GM20431 (cell line): ENCODE results near the gene D2HGDH.

Source experiments
- in situ Hi-C: fragments of 300-500 bp; cut with MseI, MboI; formaldehyde crosslinking; loops from one replicate; pipeline ENCODE4 v1.15.0; 2020; ENCODE audit warnings: low sequenced_read_pairs; ENCODE audit not compliant: unreplicated experiment

Gene D2HGDH

GRCh38 chr2:241767464-241768250 lies 33.2 kb downstream of the D2HGDH start:
- in situ Hi-C loops = no loop called here

GRCh38 chr2:241768251-241768711 lies 33.9 kb downstream of the D2HGDH start:
- in situ Hi-C loops = no loop called here

- in situ Hi-C loops = no loop called here
Measured at GRCh38 chr2:241768850-241769249, 34.4 kb downstream of the D2HGDH start.

- in situ Hi-C loops = no loop called here
Measured at GRCh38 chr2:241769819-241770184, 35.4 kb downstream of the D2HGDH start.

GRCh38 chr2:241770185-241770935 lies 35.9 kb downstream of the D2HGDH start:
- in situ Hi-C loops = no loop called here

GRCh38 chr2:241770936-241771285 lies 36.5 kb downstream of the D2HGDH start:
- in situ Hi-C loops = no loop called here

GRCh38 chr2:241771286-241772062 lies 37.0 kb downstream of the D2HGDH start:
- in situ Hi-C loops = no loop called here

- in situ Hi-C loops = no loop called here
Measured at GRCh38 chr2:241772063-241772499, 37.7 kb downstream of the D2HGDH start.

- in situ Hi-C loops = no loop called here
Measured at GRCh38 chr2:241773511-241774418, 39.3 kb downstream of the D2HGDH start.

GRCh38 chr2:241774419-241775222 lies 40.2 kb downstream of the D2HGDH start:
- in situ Hi-C loops = no loop called here

GRCh38 chr2:241775223-241776177 lies 41.1 kb downstream of the D2HGDH start:
- in situ Hi-C loops = no loop called here

- in situ Hi-C loops = no loop called here
Measured at GRCh38 chr2:241776336-241777169, 42.1 kb downstream of the D2HGDH start, which contains the start of gene GAL3ST2. GAL3ST2 (plus strand) TSS chr2:241776822; CDS start chr2:241776956, 134 bp downstream.

- in situ Hi-C loops = no loop called here
Measured at GRCh38 chr2:241777170-241777685, 42.8 kb downstream of the D2HGDH start.

GRCh38 chr2:241777686-241778627 lies 43.5 kb downstream of the D2HGDH start:
- in situ Hi-C loops = no loop called here

GRCh38 chr2:241780939-241781569 lies 46.6 kb downstream of the D2HGDH start:
- in situ Hi-C loops = no loop called here
